ENCODE data around the gene HNRNPUL2.

The HNRNPUL2 gene

DNA sequence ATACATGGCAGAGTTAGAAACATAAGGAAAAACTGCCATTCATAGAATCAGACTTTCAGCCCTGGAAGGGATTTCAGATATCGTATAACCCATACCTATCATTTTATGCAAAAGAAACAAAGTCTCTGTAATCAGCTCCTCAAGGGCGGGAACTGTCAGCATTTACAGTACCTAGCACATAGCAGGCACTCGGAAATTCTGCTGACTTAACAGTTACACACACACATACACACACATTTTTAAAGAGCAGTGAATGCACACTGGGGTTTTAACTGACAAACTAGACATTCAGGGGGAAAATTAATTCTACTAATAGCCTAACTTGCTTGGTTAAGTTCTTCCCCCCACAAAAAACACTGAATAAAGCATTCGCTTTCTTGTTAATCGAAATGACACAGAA lies 11.1 kb downstream of the HNRNPUL2 start:
- DNase-seq (ENCODE audit: low spot score) = no peak
- in situ Hi-C loops (cut with MboI; ENCODE audit: low sequenced_read_pairs, unreplicated experiment) = no loop called here
- TF ChIP-seq, protein P1, sequence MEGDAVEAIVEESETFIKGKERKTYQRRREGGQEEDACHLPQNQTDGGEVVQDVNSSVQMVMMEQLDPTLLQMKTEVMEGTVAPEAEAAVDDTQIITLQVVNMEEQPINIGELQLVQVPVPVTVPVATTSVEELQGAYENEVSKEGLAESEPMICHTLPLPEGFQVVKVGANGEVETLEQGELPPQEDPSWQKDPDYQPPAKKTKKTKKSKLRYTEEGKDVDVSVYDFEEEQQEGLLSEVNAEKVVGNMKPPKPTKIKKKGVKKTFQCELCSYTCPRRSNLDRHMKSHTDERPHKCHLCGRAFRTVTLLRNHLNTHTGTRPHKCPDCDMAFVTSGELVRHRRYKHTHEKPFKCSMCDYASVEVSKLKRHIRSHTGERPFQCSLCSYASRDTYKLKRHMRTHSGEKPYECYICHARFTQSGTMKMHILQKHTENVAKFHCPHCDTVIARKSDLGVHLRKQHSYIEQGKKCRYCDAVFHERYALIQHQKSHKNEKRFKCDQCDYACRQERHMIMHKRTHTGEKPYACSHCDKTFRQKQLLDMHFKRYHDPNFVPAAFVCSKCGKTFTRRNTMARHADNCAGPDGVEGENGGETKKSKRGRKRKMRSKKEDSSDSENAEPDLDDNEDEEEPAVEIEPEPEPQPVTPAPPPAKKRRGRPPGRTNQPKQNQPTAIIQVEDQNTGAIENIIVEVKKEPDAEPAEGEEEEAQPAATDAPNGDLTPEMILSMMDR (IDR thresholded peaks at IDR 0.05; ENCODE audit: borderline replicate concordance, control extremely low read depth, extremely low read depth, insufficient read depth, missing control alignments) = no peak

DNA sequence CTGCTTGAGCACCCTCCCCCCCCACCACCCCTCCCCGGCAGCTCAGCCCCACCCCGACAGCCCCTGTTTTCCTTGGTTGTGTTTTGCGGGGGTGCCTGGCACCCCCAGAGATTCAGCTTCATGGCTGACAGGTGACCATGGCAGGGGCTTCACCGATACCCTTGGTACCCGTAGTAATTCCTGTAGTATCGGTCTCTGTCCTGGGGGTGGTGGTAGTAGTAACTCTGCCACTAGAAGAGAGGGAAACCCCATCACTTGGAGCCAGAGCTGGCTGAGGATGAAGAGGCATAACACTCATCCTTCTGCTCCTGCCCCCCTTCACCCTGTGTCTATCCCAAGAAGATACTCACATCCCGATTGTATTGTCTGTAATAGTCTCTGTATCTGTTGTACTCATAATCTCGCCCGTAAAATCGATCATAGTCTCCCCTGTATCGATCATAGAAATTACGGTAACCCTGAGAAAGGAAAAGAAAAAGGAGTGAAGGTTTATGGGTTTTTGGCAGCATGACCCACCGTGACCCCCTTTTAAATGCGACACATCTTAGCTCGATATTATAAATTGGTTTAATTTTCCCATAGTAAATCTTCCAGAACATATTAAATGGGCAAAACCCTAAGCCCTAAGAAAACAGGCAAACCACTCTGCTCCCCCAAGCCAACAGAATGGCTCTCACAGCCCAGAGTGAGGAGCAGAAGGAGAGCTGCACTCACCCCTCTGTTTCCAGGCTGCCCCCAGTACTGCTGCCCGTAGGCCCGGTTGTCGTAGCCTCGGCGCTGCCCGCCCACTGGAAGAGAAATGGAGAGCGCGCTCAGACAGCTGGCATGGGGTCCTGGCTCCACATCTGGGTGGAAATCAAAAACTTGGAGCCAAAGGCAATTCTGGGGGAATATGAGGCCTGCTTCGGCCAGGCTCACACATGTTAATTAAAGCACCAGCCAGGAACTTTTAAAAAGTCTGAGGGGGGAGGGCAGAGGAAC lies 11.8 kb downstream of the HNRNPUL2 start:
- TF ChIP-seq, protein P1 (IDR thresholded peaks at IDR 0.05; ENCODE audit: borderline replicate concordance, control extremely low read depth, extremely low read depth, insufficient read depth, missing control alignments) = no peak
- DNase-seq (ENCODE audit: low spot score) = no peak
- in situ Hi-C loops (cut with MboI; ENCODE audit: low sequenced_read_pairs, unreplicated experiment) = no loop called here

DNA sequence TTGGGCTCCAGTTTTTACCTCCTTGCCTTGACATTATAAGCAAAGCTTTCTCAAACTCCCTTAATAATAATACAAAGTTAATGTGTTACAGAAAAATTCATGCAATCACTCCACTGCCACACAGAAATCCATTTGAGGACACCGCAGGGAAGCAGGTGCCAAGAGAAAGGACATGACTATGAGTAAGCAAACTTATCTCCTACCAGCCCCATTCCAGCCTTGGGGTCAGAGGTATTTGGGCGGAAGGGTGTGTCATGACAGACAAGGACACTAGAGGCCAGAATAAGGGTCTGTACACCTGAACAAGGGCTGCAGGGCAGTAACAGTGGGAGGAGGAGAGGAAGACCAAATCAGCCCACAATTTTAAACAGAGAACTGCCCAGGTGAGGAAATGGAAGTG lies 13.9 kb downstream of the HNRNPUL2 start:
- DNase-seq (ENCODE audit: low spot score) = no peak
- in situ Hi-C loops (cut with MboI; ENCODE audit: low sequenced_read_pairs, unreplicated experiment) = no loop called here
- TF ChIP-seq, protein P1 (IDR thresholded peaks at IDR 0.05; ENCODE audit: borderline replicate concordance, control extremely low read depth, extremely low read depth, insufficient read depth, missing control alignments) = no peak

DNA sequence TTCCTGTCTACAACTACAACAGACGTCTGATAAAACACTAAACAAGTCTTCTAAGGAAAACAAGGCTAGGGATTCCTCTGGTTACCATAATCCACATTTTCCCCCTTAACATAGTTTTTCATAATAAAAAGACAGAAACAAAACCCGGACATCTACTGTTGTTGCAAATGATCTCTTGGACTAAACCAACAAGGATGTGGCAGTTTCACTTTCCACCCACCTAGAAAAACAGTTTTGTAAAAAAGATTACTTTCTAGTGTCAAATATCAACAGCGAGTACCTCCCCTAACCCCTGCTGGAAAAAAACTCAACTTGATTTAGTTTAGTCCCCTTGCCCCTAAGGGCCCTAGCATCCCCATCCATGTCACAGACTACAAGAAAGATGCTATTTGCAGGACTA lies 14.4 kb downstream of the HNRNPUL2 start:
- DNase-seq (ENCODE audit: low spot score) = no peak
- TF ChIP-seq, protein P1 (IDR thresholded peaks at IDR 0.05; ENCODE audit: borderline replicate concordance, control extremely low read depth, extremely low read depth, insufficient read depth, missing control alignments) = no peak
- in situ Hi-C loops (cut with MboI; ENCODE audit: low sequenced_read_pairs, unreplicated experiment) = no loop called here

DNA sequence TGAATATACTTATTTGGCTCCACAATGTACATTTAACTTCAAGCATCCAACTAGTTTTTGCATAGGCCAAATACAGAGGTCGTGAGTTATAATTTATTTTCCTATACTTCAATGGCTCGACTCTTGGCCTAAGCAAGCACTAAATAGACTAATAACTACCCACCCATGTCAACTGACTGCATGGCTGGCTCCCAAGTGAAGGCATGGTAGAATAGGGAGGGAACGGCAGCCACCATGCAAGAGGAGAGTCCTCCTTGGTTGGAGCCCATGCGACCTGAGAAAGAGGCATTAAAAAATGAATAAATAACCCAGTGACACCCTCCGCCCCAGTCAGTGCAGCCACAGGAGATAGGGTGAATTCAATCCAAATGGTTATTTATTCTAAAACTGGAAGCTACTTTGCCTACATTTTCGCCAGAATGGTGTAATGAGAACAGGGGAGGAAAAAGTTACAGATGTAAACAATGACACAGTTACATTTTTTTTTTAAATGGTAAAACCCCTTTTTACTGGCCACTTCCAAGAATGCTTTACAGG lies 14.9 kb downstream of the HNRNPUL2 start:
- in situ Hi-C loops (cut with MboI; ENCODE audit: low sequenced_read_pairs, unreplicated experiment) = no loop called here
- no peak for DNase-seq (ENCODE audit: low spot score)
- TF ChIP-seq, protein P1 (IDR thresholded peaks at IDR 0.05; ENCODE audit: borderline replicate concordance, control extremely low read depth, extremely low read depth, insufficient read depth, missing control alignments) = no peak

DNA sequence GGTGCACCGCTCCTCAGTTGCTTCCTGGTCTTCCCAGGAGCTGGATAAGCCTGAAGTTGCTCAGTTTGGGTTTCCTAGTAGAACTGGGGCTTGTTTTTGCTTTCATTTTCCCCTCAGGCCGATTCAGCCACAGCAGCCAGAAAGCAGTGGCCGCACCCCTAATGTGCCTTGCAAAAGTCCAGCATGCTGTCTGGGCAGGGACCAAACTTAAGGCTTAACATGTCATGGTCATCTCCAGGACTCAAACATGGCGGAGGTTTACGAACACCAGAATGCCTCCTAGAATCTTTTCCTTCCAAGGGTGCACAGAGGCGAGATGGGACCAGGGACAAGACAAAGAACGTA lies 17.3 kb downstream of the HNRNPUL2 start:
- TF ChIP-seq, protein P1 (IDR thresholded peaks at IDR 0.05; ENCODE audit: borderline replicate concordance, control extremely low read depth, extremely low read depth, insufficient read depth, missing control alignments) = no peak
- in situ Hi-C loops (cut with MboI; ENCODE audit: low sequenced_read_pairs, unreplicated experiment) = no loop called here
- no peak for DNase-seq (ENCODE audit: low spot score)

Data from GM13976 (cell line).